ENCODE measurements around the gene BMF. TPM values are rescaled to one million over a fixed set of nuclear protein-coding genes. Genes with fewer than 3 reads are reported as not detected.

The BMF gene
- total and polyA plus RNA-seq, 2 donors (not counting 3 experiments of a cell fraction or from before 2014, with no cell fraction given): 8.6 to 9.8 TPM

- TF ChIP-seq MAX (IDR thresholded peaks at IDR 0.05; ENCODE audit: insufficient read depth, insufficient read length) (no peak), JUN (IDR thresholded peaks at IDR 0.05; ENCODE audit: borderline replicate concordance, insufficient read depth, insufficient read length, low read depth) (peak; percentile 71), FOS (IDR thresholded peaks at IDR 0.05; ENCODE audit: borderline replicate concordance, insufficient read depth, low read length) (peak; percentile 84), POLR2AphosphoS5 (IDR thresholded peaks at IDR 0.05; ENCODE audit: insufficient read depth, low read depth, low read length) (peak; percentile 61)
- dilution Hi-C loops (cut with MboI; ENCODE audit: extremely low pct_ligation_motif_present, low sequenced_read_pairs): no loop called here
- ChIA-PET CTCF (interaction anchor here (0.6 to 4.4 kb wide), 12 partner anchors 8 to 176 kb away, joined by 3 to 21 read pairs (median 5); partner anchors contain the start of gene BMF), POLR2A (interaction anchor here (0.7 to 2.5 kb wide), 5 partner anchors 10 to 119 kb away, joined by 4 to 10 read pairs (median 6); partner anchors contain the start of gene BMF)
- Histone ChIP-seq H3K4me1 (ENCODE audit: control insufficient read depth, extremely low read depth, insufficient read depth, low read length) (peaks cover 46% of the 10 kb centered on the region), H3K36me3 (ENCODE audit: control insufficient read depth in 2 of 2, extremely low read depth in 1 of 2, insufficient read depth in 2 of 2, low read length in 2 of 2) (peaks cover 0 to 3% of the 10 kb centered on the region in 2 experiments), H3K9me1 (replicated peaks; ENCODE audit: control insufficient read depth, extremely low read depth, insufficient read depth, low read length) (no peaks in the 10 kb centered on the region), H3K9me3 (replicated peaks; ENCODE audit: control insufficient read depth, insufficient read depth, low read length) (no peaks in the 10 kb centered on the region), H3K4me3 (replicated peaks in 1 of 3; ENCODE audit: insufficient read depth in 1 of 3, low read depth in 1 of 3, low read length in 3 of 3) (no peak overlapping the region), H3K79me2 (ENCODE audit: control insufficient read depth, insufficient read depth, low read length) (no peaks in the 10 kb centered on the region), H3K27ac (ENCODE audit: insufficient read depth, low read depth, low read length) (peak overlapping the region; percentile 91), H3K27me3 (ENCODE audit: control insufficient read depth in 2 of 2, insufficient read depth in 2 of 2, low read length in 2 of 2) (no peaks in the 10 kb centered on the region), H3K4me2 (ENCODE audit: insufficient read depth, low read length) (peak overlapping the region; percentile 63), H2AFZ (ENCODE audit: low read depth, low read length) (peak overlapping the region; percentile 11), H3K9ac (replicated peaks; ENCODE audit: extremely low read depth, insufficient read depth, low read length) (peak overlapping the region; percentile 76), H4K20me1 (replicated peaks; ENCODE audit: control insufficient read depth, extremely low read depth, insufficient read depth, low read length) (no peaks in the 10 kb centered on the region)
- peak; percentile 98 for FAIRE-seq
- peak; percentile 97 for DNase-seq (ENCODE audit: low read depth, low spot score)
- intact Hi-C loops (cut with micrococcal nuclease): loop anchor here (1.0 to 2.0 kb wide), 2 partner anchors 17 to 52 kb away; no protein-coding TSS in a partner anchor
- BruUV-seq (replicated peaks): TSS peak; percentile 72
These were observed 10.0 kb downstream of the BMF start for GRCh38 chr15:40098489-40099261.

- ChIA-PET CTCF (interaction anchor here (0.6 to 4.4 kb wide), 12 partner anchors 8 to 181 kb away, joined by 3 to 21 read pairs (median 5); partner anchors contain the start of gene BMF), POLR2A (interaction anchor here (1.5 to 2.5 kb wide), 2 partner anchors 16 to 51 kb away, joined by 6 to 8 read pairs; no protein-coding TSS in a partner anchor)
- H2AFZ ChIP-seq (ENCODE audit: low read depth, low read length): peak overlapping the region; percentile 25
- peaks cover 0 to 3% of the 10 kb centered on the region in 2 experiments for H3K36me3 ChIP-seq (ENCODE audit: control insufficient read depth in 2 of 2, extremely low read depth in 1 of 2, insufficient read depth in 2 of 2, low read length in 2 of 2)
- peak overlapping the region; percentile 63 for H3K4me2 ChIP-seq (ENCODE audit: insufficient read depth, low read length)
- H3K27ac ChIP-seq (ENCODE audit: insufficient read depth, low read depth, low read length): peak overlapping the region; percentile 91
- no peak for TF ChIP-seq CTCF (IDR thresholded peaks at IDR 0.05; ENCODE audit: extremely low read depth in 1 of 2, insufficient read depth in 1 of 2, low read depth in 1 of 2, low read length in 2 of 2)
- no peak for TF ChIP-seq GATA2 (IDR thresholded peaks at IDR 0.05; ENCODE audit: insufficient read depth, insufficient read length, low read depth, low read length)
- no peak for TF ChIP-seq MAX (IDR thresholded peaks at IDR 0.05; ENCODE audit: insufficient read depth, insufficient read length)
- TF ChIP-seq POLR2AphosphoS5 (IDR thresholded peaks at IDR 0.05; ENCODE audit: insufficient read depth, low read depth, low read length): no peak
- peak; percentile 72 for DNase-seq (ENCODE audit: low read depth, low spot score)
- no peak overlapping the region for H3K4me3 ChIP-seq (replicated peaks in 1 of 3; ENCODE audit: insufficient read depth in 1 of 3, low read depth in 1 of 3, low read length in 3 of 3)
- H3K9me1 ChIP-seq (replicated peaks; ENCODE audit: control insufficient read depth, extremely low read depth, insufficient read depth, low read length): no peaks in the 10 kb centered on the region
- no peaks in the 10 kb centered on the region for H3K9me3 ChIP-seq (replicated peaks; ENCODE audit: control insufficient read depth, insufficient read depth, low read length)
- no TSS peak for BruUV-seq (replicated peaks)
- dilution Hi-C loops (cut with MboI; ENCODE audit: extremely low pct_ligation_motif_present, low sequenced_read_pairs) (no loop called here), intact Hi-C loops (cut with micrococcal nuclease) (loop anchor here (1.0 to 2.0 kb wide), 2 partner anchors 17 to 51 kb away; no protein-coding TSS in a partner anchor)
- peaks cover 40% of the 10 kb centered on the region for H3K4me1 ChIP-seq (ENCODE audit: control insufficient read depth, extremely low read depth, insufficient read depth, low read length)
- H3K9ac ChIP-seq (replicated peaks; ENCODE audit: extremely low read depth, insufficient read depth, low read length): peak overlapping the region; percentile 76
- no peaks in the 10 kb centered on the region for H3K79me2 ChIP-seq (ENCODE audit: control insufficient read depth, insufficient read depth, low read length)
- H4K20me1 ChIP-seq (replicated peaks; ENCODE audit: control insufficient read depth, extremely low read depth, insufficient read depth, low read length): no peaks in the 10 kb centered on the region
- no peaks in the 10 kb centered on the region for H3K27me3 ChIP-seq (ENCODE audit: control insufficient read depth in 2 of 2, insufficient read depth in 2 of 2, low read length in 2 of 2)
- FAIRE-seq: no peak
These were observed 10.7 kb downstream of the BMF start for GRCh38 chr15:40097968-40098476.

Measured in endothelial cell of umbilical vein (primary cell).